LNCAP (cell line): ENCODE data around the gene PTPRN2.

Source experiments
- TF ChIP-seq, protein P1 (sequence below): fragments of 450-650 bp; IDR thresholded peaks from 2 replicates; pipeline ENCODE4 v1.5.1; 2017; ENCODE audit warnings: mild to moderate bottlenecking

Gene PTPRN2

DNA sequence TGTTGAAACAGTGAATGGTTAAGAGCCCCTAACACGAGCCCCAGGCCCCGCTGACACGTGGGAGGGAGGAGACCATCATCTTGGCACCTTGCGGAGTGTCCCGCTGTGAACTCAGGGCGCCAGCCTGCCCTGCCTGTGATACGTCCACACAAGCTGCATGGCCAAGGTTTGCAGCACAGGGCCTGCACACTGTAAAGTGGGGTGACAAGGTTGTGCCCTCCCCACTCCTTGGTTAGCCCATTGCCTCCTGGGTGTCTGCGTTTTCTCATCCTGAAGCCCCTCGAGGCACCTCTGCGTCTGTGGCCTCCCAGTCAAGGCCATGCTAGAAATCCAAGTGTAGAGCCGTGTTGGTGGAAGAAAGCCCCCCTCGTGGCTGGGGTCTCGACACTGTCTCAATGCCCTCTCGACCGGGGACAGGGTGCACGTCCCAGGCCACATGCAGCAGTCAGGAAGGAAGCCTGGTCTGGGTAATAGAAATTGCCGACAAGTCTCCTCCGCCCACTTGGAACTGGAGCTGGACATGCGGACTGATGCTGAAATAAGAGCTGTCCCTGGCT is 1058.8 kb downstream of the PTPRN2 start:
- TF ChIP-seq, protein P1, sequence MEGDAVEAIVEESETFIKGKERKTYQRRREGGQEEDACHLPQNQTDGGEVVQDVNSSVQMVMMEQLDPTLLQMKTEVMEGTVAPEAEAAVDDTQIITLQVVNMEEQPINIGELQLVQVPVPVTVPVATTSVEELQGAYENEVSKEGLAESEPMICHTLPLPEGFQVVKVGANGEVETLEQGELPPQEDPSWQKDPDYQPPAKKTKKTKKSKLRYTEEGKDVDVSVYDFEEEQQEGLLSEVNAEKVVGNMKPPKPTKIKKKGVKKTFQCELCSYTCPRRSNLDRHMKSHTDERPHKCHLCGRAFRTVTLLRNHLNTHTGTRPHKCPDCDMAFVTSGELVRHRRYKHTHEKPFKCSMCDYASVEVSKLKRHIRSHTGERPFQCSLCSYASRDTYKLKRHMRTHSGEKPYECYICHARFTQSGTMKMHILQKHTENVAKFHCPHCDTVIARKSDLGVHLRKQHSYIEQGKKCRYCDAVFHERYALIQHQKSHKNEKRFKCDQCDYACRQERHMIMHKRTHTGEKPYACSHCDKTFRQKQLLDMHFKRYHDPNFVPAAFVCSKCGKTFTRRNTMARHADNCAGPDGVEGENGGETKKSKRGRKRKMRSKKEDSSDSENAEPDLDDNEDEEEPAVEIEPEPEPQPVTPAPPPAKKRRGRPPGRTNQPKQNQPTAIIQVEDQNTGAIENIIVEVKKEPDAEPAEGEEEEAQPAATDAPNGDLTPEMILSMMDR = no peak

DNA sequence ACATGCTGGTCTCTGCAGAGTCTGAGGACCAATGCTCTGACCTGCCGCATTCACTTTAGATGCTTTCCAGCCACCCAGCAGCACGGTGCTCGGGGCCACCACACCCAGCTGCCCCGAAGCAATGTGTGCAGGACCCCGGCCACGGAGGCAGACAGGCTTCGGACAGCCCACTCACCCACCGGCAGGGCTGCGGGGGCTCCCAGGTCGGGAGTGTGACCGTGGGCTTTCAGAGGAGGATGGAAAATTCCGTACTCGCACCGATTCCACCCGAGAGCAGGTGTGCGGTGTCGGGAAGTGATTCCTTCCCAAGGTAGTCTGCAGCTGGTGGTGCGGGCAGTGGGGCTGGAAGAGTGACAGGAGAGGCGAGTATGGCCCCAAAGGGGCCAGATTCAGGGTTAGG is 1059.9 kb downstream of the PTPRN2 start:
- TF ChIP-seq, protein P1 = no peak

DNA sequence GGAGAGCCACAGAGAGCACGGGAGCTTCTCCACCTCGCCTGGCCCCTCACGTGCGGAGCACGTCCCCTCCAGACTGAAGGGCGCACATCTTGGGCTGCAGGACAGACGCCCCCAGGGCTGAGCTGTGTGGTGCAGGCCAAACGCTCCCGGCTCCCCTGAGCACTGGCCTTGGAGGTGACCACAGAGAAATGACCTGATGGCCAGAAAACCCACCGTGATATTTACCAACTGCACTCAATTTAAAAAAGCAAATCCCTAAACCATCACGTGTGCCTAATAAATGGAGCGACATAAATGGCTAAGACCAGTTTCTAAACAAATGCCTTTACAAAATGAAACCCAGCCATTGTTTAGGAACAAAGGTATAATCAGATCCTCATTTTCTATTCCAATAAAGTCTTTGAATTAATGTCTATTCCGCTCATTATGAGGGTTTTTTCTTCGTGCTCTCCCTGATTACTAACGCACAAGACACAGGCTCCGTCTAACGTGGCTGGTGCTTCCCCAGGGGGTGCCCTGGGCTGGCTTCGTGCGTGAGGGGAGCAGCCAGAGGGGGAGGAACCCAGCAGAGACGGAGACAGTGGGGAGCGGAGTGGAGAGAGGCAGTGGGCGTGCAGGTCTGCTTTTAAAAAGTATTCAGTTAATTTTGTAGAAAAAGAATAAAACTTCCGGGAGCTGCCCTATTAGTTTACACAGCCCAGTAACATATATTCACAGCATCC is 1060.5 kb downstream of the PTPRN2 start:
- TF ChIP-seq, protein P1 = no peak

DNA sequence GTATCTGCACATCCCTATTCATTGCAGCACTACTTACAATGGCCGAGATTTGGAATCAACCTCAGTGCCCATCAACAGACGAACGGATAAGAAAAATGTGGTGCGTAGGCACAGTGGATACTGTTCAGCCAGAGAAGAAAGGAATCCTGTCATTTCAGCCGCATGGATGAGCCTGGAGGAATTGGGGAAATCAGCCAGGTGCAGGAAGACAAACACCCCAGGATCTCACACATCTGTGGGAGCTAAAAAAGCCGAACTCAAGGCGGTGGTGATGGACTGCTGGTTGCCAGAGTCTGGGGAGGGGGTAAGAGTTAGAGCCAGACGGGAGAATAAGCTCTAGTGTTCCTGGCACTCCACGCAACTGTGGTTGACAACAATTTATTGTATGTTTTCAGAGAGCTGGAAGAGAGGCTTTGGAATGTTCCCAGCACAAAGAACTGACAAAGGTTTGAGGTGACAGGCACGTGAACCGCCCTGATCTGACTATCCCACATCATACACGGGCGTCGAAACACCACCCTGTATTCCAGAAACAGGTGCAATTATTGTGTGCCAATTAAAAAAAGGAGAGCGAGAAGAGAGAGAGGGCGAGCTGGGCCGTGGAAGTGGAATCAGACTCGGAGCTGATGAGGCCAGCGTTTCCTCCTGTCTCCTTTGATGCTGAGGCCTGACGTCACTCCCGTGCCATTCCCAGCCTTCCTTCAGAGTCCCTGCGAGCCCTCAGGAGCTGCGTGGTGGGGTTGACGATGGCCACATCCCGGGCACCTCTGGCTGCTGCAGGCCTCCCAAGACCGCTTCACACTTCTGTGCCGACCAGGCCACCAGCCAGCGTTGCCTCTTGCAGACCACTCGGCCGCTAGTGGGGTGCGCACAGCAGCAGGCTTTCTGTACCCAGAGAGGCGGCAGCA is 1061.4 kb downstream of the PTPRN2 start:
- TF ChIP-seq, protein P1 = no peak

DNA sequence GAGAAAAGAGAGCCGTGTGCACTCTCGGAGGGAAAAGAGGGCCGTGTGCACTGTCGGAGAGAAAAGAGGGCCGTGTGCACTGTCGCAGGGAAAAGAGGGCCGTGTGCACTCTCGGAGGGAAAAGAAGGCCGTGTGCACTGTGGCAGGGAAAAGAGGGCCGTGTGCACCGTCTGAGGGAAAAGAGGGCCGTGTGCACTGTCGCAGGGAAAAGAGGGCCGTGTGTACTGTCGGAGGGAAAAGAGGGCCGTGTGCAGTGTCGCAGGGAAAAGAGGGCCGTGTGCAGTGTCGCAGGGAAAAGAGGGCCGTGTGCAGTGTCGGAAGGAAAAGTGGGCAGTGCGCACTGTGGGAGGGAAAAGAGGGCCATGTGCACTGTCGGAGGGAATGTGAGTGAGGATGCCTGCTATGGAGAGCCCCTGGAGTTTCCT is 1062.1 kb downstream of the PTPRN2 start:
- TF ChIP-seq, protein P1 = no peak

DNA sequence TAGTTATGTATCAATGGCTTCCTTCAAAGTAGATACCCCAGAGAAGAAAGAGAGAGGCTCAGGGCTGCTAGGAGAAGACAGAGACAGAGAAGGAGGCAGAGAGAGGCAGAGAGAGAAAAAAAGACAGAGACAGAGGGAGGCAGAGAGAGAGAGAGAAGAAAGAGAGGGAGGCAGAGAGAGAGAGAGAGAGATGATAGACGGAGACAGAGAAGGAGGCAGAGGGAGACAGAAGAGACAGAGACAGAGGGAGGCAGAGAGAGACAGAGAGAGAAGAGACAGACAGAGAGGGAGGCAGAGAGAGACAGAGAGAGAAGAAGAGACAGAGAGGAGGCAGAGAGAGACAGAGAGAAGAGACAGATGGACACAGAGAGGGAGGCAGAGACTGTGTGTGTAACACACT is 1062.9 kb downstream of the PTPRN2 start:
- TF ChIP-seq, protein P1 = no peak

DNA sequence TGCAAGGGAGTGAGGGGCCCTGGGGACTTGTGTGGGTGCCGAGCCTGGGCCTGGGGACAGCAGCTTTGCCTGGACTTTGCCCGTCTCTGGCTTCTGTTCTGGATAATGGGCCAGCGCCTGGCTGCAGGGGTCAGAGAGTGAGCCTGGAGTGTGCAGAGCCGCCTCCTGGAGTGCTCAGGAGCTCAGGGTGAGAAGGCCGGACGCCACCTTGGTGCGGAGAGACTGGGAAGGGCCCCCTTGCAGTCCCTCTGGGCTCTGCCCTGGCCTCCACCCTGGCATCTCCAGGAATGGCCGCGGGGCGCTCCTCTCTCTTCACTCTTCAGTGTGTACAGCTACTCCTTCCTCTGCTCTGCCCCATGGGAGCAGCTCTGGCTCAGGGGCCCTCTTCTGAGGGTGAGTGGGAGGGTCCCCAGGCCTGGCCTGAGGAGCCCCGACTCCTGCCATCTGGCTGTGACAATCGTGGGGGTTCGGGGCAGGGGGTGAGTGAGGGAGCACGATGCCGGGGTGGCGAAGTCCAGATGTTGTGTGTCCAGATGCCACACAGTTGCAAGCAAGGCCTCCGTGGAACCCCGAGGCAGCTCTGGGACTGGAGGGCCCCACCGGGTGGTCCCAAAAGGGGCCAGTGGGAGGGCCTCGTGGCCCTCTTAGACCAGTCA is 1063.7 kb downstream of the PTPRN2 start:
- TF ChIP-seq, protein P1 = no peak
